Calu3 (cell line): ENCODE results near the gene PTGES3. TPM values are rescaled to one million over a fixed set of nuclear protein-coding genes. Genes with fewer than 3 reads are reported as not detected.

ENCODE experiments used
- BruUV-seq: library from RNA; stranded (reverse); fragments of 400-500 nt; replicated peaks from 2 replicates; lab custom pipeline; 2021; lab: Mats Ljungman, UMichigan
- CTCF ChIA-PET: fragments of 300-600 bp; sonication (Branson Sonifier 250); formaldehyde crosslinking; loops from one replicate; lab custom pipeline; 2022; ENCODE audit warnings: antibody characterized with exemption; lab: Charles Lee
- DNase-seq: peaks from one replicate; pipeline ENCODE4 v3.0.0; 2022
- H3K27ac Mint-ChIP-seq: one replicate; pipeline ENCODE4 v1.8.0; 2022; ENCODE audit warnings: mixed read lengths; ENCODE audit not compliant: unreplicated experiment
- H3K27me3 Mint-ChIP-seq: one replicate; pipeline ENCODE4 v1.8.0; 2022; ENCODE audit warnings: mixed read lengths; ENCODE audit not compliant: unreplicated experiment
- H3K36me3 Mint-ChIP-seq: one replicate; pipeline ENCODE4 v1.8.0; 2022; ENCODE audit warnings: mild to moderate bottlenecking, moderate library complexity, mixed read lengths; ENCODE audit not compliant: insufficient read depth, unreplicated experiment
- H3K4me1 Mint-ChIP-seq: one replicate; pipeline ENCODE4 v1.8.0; 2022; ENCODE audit warnings: mild to moderate bottlenecking, low read depth, mixed read lengths; ENCODE audit not compliant: unreplicated experiment
- H3K4me3 Mint-ChIP-seq: one replicate; pipeline ENCODE4 v1.8.0; 2022; ENCODE audit warnings: mild to moderate bottlenecking, low read depth, moderate library complexity, mixed read lengths; ENCODE audit not compliant: unreplicated experiment
- H3K9me3 Mint-ChIP-seq: one replicate; pipeline ENCODE4 v1.8.0; 2022; ENCODE audit warnings: low read depth, mixed read lengths; ENCODE audit not compliant: unreplicated experiment
- intact Hi-C: fragments of 100-400 bp; cut with micrococcal nuclease; formaldehyde crosslinking; loops from one replicate; pipeline ENCODE4 v1.10.0; 2022; ENCODE audit not compliant: unreplicated experiment
- total RNA-seq: library from RNA; stranded (reverse); gene quantifications from 2 replicates; pipeline ENCODE4 v1.2.3, GENCODE V29; 2022
- TF ChIP-seq, protein P1 (sequence below): fragments of 200-600 bp; IDR thresholded peaks from one replicate; pipeline ENCODE4 v1.8.0; 2022; ENCODE audit warnings: antibody characterized with exemption; ENCODE audit not compliant: unreplicated experiment

PTGES3 gene
- total RNA-seq, 1 experiment from 2014 or later, result 437 TPM

DNA sequence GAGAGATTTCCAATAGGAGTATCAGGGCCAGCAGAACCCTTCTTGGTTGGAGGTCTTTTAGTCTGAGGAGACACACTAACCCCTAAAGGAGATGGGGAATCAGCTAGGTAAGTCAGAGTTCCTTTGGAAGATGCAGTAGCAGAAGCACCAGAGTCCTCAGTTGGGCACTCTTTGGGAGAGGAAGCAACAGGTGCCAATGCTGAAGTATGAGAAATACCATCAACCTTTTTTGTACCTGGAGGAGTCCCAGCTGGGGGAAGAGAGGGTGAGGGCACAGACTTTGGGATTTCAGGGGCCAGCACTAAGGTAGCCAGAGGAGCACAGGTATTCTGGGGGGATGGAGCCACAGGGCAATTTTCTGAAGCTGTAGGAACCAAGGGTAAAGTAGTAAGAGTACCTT lies 31.0 kb upstream of the PTGES3 start:
- Mint-ChIP-seq H3K36me3 (peaks cover 76% of the 10 kb centered on the region), H3K27me3 (no peaks in the 10 kb centered on the region), H3K9me3 (no peaks in the 10 kb centered on the region), H3K4me3 (no peak overlapping the region), H3K4me1 (peaks cover 63% of the 10 kb centered on the region), H3K27ac (peak overlapping the region; percentile 14)
- intact Hi-C loops, result no loop called here
- DNase-seq, result no peak
- CTCF ChIA-PET, result interaction anchor here (0.5 to 0.6 kb wide), 2 partner anchors 21 to 34 kb away, joined by 3 to 4 read pairs; no protein-coding TSS in a partner anchor
- no TSS peak for BruUV-seq
- TF ChIP-seq, protein P1, sequence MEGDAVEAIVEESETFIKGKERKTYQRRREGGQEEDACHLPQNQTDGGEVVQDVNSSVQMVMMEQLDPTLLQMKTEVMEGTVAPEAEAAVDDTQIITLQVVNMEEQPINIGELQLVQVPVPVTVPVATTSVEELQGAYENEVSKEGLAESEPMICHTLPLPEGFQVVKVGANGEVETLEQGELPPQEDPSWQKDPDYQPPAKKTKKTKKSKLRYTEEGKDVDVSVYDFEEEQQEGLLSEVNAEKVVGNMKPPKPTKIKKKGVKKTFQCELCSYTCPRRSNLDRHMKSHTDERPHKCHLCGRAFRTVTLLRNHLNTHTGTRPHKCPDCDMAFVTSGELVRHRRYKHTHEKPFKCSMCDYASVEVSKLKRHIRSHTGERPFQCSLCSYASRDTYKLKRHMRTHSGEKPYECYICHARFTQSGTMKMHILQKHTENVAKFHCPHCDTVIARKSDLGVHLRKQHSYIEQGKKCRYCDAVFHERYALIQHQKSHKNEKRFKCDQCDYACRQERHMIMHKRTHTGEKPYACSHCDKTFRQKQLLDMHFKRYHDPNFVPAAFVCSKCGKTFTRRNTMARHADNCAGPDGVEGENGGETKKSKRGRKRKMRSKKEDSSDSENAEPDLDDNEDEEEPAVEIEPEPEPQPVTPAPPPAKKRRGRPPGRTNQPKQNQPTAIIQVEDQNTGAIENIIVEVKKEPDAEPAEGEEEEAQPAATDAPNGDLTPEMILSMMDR, result no peak

DNA sequence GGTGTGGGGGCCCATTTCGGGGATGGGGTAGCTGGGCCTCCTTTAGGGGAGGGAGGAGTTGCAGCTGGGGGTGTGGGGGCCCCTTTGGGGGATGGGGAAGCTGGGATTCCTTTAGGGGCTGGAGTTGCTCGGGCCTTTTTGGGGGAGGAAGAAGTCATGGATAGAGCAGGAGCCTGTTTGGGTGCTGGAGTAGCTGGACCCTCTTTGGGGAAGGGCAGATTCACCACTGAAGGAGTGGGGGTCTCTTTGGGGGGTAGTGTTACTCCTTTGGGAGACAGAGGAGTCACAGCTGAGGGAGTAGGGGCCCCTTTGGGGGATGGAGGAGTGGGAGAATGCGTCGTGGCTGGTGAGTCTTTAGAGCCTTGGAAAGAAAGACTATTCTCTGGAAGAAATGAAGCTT lies 30.6 kb upstream of the PTGES3 start:
- Mint-ChIP-seq H3K9me3 (no peaks in the 10 kb centered on the region), H3K27me3 (no peaks in the 10 kb centered on the region), H3K4me3 (no peak overlapping the region), H3K4me1 (peaks cover 63% of the 10 kb centered on the region), H3K27ac (peak overlapping the region; percentile 14), H3K36me3 (peaks cover 76% of the 10 kb centered on the region)
- no peak for DNase-seq
- CTCF ChIA-PET, result interaction anchor here (0.5 to 1.5 kb wide), 3 partner anchors 31 to 408 kb away, joined by 3 to 4 read pairs (median 4); partner anchors contain the start of gene PTGES3
- intact Hi-C loops, result no loop called here
- TF ChIP-seq, protein P1, result no peak
- no TSS peak for BruUV-seq

DNA sequence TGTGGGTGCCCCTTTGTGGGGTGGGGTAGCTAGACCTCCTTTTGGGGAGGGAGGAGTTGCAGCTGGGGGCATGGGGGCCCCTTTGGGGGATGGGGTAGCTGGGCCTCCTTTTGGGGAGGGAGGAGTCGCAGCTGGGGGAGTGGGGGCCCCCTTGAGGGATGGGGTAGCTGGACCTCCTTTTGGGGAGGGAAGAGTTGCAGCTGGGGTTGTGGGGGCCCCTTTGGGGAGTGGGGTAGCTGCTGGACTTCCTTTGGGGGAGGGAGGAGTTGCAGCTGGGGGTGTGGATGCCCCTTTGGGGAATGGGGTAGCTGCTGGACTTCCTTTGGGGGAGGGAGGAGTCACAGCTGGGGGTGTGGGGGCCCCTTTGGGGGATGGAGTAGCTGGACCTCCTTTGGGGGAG lies 30.1 kb upstream of the PTGES3 start:
- Mint-ChIP-seq H3K4me1 (peaks cover 63% of the 10 kb centered on the region), H3K9me3 (no peaks in the 10 kb centered on the region), H3K4me3 (no peak overlapping the region)

DNA sequence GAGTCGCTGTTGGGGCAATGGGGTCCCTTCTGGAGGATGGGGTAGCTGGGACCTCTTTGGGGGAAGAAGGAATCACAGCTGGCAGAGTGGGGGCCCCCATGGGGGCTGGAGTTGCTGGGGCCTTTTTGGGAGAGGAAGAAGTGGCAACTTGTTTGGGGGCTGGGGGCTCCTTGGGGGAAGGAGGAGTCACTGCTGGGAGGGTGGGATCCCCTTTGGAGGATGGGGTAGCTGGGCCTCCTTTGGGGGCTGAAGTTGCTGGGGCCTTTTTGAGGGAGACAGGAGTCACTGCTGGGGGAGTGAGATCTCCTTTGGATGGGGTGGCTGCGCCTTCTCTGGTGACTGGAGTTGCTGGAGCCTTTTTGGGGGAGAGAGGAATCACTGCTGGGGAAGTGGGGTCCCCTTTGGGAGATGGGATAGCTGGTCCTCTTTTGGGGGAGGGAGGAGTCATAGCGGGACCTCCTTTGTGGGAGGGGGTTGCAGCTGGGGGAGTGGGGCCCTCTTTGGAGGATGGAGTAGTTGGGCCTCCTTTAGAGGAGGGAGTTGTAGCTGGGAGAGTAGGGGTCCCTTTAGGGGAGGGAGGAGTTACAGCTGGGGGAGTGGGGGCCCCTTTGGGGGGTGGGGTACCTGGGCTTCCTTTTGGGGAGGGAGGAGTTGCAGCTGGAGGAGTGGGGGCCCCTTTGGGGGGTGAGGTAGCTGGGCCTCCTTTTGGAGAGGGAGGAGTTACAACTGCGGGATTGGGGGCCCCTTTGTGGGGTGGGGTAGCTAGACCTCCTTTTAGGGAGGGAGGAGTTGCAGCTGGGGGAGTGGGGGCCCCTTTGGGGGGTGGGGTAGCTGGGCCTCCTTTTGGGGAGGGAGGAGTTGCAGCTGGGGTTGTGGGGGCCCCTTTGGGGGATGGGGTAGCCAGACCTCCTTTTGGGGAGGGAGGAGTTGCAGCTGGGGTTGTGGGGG lies 29.1 kb upstream of the PTGES3 start:
- BruUV-seq, result no TSS peak
- Mint-ChIP-seq H3K4me1 (peaks cover 58% of the 10 kb centered on the region), H3K27ac (peak overlapping the region; percentile 28), H3K36me3 (peaks cover 78% of the 10 kb centered on the region), H3K9me3 (no peaks in the 10 kb centered on the region), H3K27me3 (no peaks in the 10 kb centered on the region), H3K4me3 (no peak overlapping the region)
- TF ChIP-seq, protein P1, result no peak
- no peak for DNase-seq
- intact Hi-C loops, result no loop called here
- CTCF ChIA-PET, result interaction anchor here (0.6 to 1.5 kb wide), 6 partner anchors 29 to 411 kb away, joined by 3 to 4 read pairs (median 4); partner anchors contain the start of gene PTGES3

More for the DNA sequence above, 30.1 kb upstream of the PTGES3 start:
- CTCF ChIA-PET, result interaction anchor here (0.6 to 1.5 kb wide), 5 partner anchors 30 to 410 kb away, joined by 3 to 4 read pairs (median 4); partner anchors contain the start of gene PTGES3
- no peak overlapping the region for H3K27ac Mint-ChIP-seq
- DNase-seq, result no peak
- H3K36me3 Mint-ChIP-seq, result peaks cover 76% of the 10 kb centered on the region
- no peaks in the 10 kb centered on the region for H3K27me3 Mint-ChIP-seq
- intact Hi-C loops, result no loop called here
- BruUV-seq, result no TSS peak
- TF ChIP-seq, protein P1, result no peak
